A673 (cell line): Measurements from ENCODE around the gene ATP8A2. TPM values are rescaled to one million over a fixed set of nuclear protein-coding genes. Genes with fewer than 3 reads are reported as not detected.

ENCODE experiments used
- BruUV-seq: library from RNA; stranded (reverse); fragments of 400-500 nt; replicated peaks from 2 replicates; lab custom pipeline; 2021; lab: Mats Ljungman, UMichigan
- CTCF ChIA-PET: fragments of 300-600 bp; sonication (Branson Sonifier 250); formaldehyde crosslinking; loops from one replicate; lab custom pipeline; 2022; ENCODE audit warnings: antibody characterized with exemption; lab: Charles Lee
- POLR2A ChIA-PET: fragments of 300-600 bp; sonication (Branson Sonifier 250); formaldehyde crosslinking; loops from one replicate; lab custom pipeline; 2022; ENCODE audit warnings: antibody characterized with exemption; ENCODE audit not compliant: low non-redundant PET; lab: Charles Lee
- DNase-seq: peaks from one replicate; pipeline ENCODE4 v3.0.0-alpha.2; 2015; ENCODE audit warnings: low spot score
- H3K27ac ChIP-seq: fragments of 200-600 bp; sonication (generic); 2 replicates; pipeline ENCODE4 v1.5.1; 2016; ENCODE audit warnings: mixed run types, low read depth, mild to moderate bottlenecking, mixed read lengths, antibody characterized with exemption, low read length; ENCODE audit not compliant: poor library complexity, severe bottlenecking
- H3K27me3 ChIP-seq: fragments of 200-600 bp; sonication (generic); replicated peaks from 2 replicates; pipeline ENCODE4 v1.6.1; 2017; ENCODE audit warnings: mixed run types, low read depth, mild to moderate bottlenecking, mixed read lengths, antibody characterized with exemption, low read length; ENCODE audit not compliant: insufficient read depth, poor library complexity
- H3K36me3 ChIP-seq: fragments of 200-600 bp; sonication (generic); 2 replicates; pipeline ENCODE4 v1.6.1; 2016; ENCODE audit warnings: mixed run types, mild to moderate bottlenecking, mixed read lengths, antibody characterized with exemption, low read length; ENCODE audit not compliant: insufficient read depth, poor library complexity, severe bottlenecking
- H3K4me1 ChIP-seq: fragments of 200-600 bp; sonication (generic); 2 replicates; pipeline ENCODE4 v1.6.1; 2017; ENCODE audit warnings: mixed run types, mild to moderate bottlenecking, mixed read lengths, antibody characterized with exemption, low read length; ENCODE audit not compliant: insufficient read depth, poor library complexity, severe bottlenecking
- H3K4me3 ChIP-seq: fragments of 200-600 bp; sonication (generic); 2 replicates; pipeline ENCODE4 v1.5.1; 2016; ENCODE audit warnings: low read depth, mixed run types, mild to moderate bottlenecking, mixed read lengths, low read length; ENCODE audit not compliant: poor library complexity, severe bottlenecking
- H3K9me3 ChIP-seq: fragments of 200-600 bp; sonication (generic); 2 replicates; pipeline ENCODE4 v1.6.1; 2016; ENCODE audit warnings: mixed run types, low read depth, mild to moderate bottlenecking, mixed read lengths, antibody characterized with exemption, low read length; ENCODE audit not compliant: poor library complexity, severe bottlenecking
- EZH2 ChIP-seq: fragments of 200-600 bp; sonication (generic); IDR thresholded peaks from 2 replicates; pipeline ENCODE4 v1.6.1; 2017; ENCODE audit warnings: borderline replicate concordance, low read depth, mild to moderate bottlenecking, mixed read lengths, antibody characterized with exemption, low read length; ENCODE audit not compliant: poor library complexity, severe bottlenecking
- intact Hi-C: fragments of 100-400 bp; cut with micrococcal nuclease; formaldehyde crosslinking; loops from one replicate; pipeline ENCODE4 v1.10.0; 2022; ENCODE audit not compliant: unreplicated experiment
- total RNA-seq: library from RNA; stranded (reverse); gene quantifications from 2 replicates; pipeline ENCODE4 v1.2.3, GENCODE V29; 2021
- TF ChIP-seq, protein P1 (sequence below): fragments of 300-800, 200-600 bp; sonication (generic); conservative IDR thresholded peaks from 2 replicates; pipeline ENCODE4 v1.5.1; 2017; ENCODE audit warnings: low read depth, mild to moderate bottlenecking, antibody characterized with exemption, low read length, moderate library complexity, mixed read lengths

ATP8A2 gene
- total RNA-seq, 1 experiment from 2014 or later: 0.92 TPM

DNA sequence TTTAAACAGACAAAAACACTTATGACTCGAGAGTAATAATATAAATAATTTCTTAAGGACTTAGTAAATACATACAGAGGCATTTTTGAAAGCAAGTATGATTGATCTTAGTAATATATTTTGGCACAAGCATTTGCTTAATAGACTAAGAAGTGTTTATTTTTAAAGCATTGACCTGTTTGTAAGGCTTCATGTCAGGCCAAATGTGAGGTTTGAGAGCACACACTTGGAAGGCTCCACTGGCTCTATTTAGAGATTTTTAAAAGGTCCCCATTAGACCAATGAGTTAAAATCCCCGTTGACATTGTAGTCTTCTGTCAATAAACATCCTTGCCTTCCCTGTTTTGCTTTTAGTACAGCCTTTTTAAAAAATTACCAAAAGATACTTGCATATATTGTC, 50.4 kb downstream of the ATP8A2 start:
- no peaks in the 10 kb centered on the region for H3K36me3 ChIP-seq
- BruUV-seq: no TSS peak
- CTCF ChIA-PET: no interaction called here
- DNase-seq: no peak
- intact Hi-C loops: no loop called here
- no peak overlapping the region for H3K4me3 ChIP-seq
- no peaks in the 10 kb centered on the region for H3K9me3 ChIP-seq
- TF ChIP-seq, protein P1, sequence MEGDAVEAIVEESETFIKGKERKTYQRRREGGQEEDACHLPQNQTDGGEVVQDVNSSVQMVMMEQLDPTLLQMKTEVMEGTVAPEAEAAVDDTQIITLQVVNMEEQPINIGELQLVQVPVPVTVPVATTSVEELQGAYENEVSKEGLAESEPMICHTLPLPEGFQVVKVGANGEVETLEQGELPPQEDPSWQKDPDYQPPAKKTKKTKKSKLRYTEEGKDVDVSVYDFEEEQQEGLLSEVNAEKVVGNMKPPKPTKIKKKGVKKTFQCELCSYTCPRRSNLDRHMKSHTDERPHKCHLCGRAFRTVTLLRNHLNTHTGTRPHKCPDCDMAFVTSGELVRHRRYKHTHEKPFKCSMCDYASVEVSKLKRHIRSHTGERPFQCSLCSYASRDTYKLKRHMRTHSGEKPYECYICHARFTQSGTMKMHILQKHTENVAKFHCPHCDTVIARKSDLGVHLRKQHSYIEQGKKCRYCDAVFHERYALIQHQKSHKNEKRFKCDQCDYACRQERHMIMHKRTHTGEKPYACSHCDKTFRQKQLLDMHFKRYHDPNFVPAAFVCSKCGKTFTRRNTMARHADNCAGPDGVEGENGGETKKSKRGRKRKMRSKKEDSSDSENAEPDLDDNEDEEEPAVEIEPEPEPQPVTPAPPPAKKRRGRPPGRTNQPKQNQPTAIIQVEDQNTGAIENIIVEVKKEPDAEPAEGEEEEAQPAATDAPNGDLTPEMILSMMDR: no peak
- TF ChIP-seq EZH2: no peak
- peaks cover 3% of the 10 kb centered on the region for H3K27me3 ChIP-seq
- H3K27ac ChIP-seq: no peak overlapping the region
- POLR2A ChIA-PET: no interaction called here
- no peaks in the 10 kb centered on the region for H3K4me1 ChIP-seq

DNA sequence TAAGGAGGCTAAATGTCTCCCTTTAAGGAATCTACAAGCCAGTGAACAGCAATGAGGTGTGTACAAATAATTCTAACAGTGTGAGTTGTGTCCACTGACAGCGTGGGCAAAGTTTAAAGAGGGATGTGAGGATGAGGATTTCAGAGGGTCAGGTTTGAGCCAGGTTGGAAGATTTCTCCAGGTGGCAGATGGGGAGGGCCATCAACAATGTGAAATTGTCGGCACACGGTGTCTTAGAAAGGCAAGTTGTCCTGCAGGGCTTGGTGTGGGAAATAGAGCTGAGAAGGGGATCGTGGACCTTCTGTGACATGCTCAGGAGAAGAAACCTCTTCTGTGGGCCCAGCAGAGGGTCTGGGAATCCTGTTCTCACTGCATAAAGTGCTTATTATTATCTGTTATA, 52.1 kb downstream of the ATP8A2 start:
- TF ChIP-seq, protein P1: no peak
- TF ChIP-seq EZH2: no peak
- no peak overlapping the region for H3K4me3 ChIP-seq
- H3K9me3 ChIP-seq: no peaks in the 10 kb centered on the region
- no peaks in the 10 kb centered on the region for H3K4me1 ChIP-seq
- BruUV-seq: no TSS peak
- H3K27me3 ChIP-seq: peaks cover 3% of the 10 kb centered on the region
- no peaks in the 10 kb centered on the region for H3K36me3 ChIP-seq
- H3K27ac ChIP-seq: no peak overlapping the region
- intact Hi-C loops: no loop called here
- ChIA-PET CTCF (no interaction called here), POLR2A (no interaction called here)
- DNase-seq: no peak

DNA sequence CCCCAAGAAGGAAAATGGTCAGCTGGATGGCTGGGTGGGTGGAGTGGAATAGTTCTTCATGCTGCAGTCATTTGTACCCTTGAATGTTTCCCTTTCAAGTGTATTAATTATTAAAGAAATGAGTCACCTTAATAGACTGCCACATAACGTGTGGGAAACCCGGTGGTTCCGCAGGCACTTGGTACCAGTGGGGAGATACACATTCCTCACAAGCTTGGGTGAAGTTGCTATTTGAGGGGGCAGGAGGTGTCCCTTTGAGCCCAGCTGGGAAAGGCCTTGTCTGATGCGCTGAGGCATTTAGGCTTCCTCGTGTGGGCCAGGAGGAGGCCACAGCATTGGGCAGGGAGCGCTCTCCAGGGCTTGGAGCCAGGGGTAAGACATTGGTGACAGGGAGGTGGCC, 57.7 kb downstream of the ATP8A2 start:
- POLR2A ChIA-PET: no interaction called here
- Histone ChIP-seq H3K4me3 (no peak overlapping the region), H3K36me3 (no peaks in the 10 kb centered on the region), H3K27ac (no peak overlapping the region), H3K4me1 (no peaks in the 10 kb centered on the region), H3K9me3 (no peaks in the 10 kb centered on the region), H3K27me3 (no peaks in the 10 kb centered on the region)
- CTCF ChIA-PET: no interaction called here
- TF ChIP-seq, protein P1: no peak
- BruUV-seq: no TSS peak
- intact Hi-C loops: no loop called here
- DNase-seq: no peak
